B cell (primary cell): ENCODE measurements around the gene WDR62. TPM values are rescaled to one million over a fixed set of nuclear protein-coding genes. Genes with fewer than 3 reads are reported as not detected.

ENCODE experiments used
- ATAC-seq: fragments of 200-7000 bp; cut with Tn5 transposase; one replicate; pipeline ENCODE4 v1.10.0; 2021; ENCODE audit warnings: low read depth, mild to moderate bottlenecking, moderate number of reproducible peaks, moderate library complexity
- CTCF ChIA-PET: fragments of 350-600 bp; sonication (Branson Sonifier 250); formaldehyde crosslinking; loops from one replicate; lab custom pipeline; 2021; ENCODE audit warnings: antibody characterized with exemption, inconsistent platforms; lab: Charles Lee
- POLR2A ChIA-PET: fragments of 350-600 bp; sonication (Branson Sonifier 250); formaldehyde crosslinking; loops from one replicate; lab custom pipeline; 2021; ENCODE audit warnings: antibody characterized with exemption; lab: Charles Lee
- DNase-seq: peaks from one replicate; pipeline ENCODE4 v3.0.0; 2013
- H2AFZ ChIP-seq: 2 replicates; pipeline ENCODE4 v1.6.1; 2012; ENCODE audit warnings: mild to moderate bottlenecking, low read depth, low read length; ENCODE audit not compliant: insufficient read depth, poor library complexity, severe bottlenecking
- H3K27ac ChIP-seq, 2 donors: 1 replicate in 1 of 2; 2 replicates in 1 of 2; pipeline ENCODE4 v1.5.1; 2012 to 2013; ENCODE audit warnings: low read length in 2 of 2, mild to moderate bottlenecking in 2 of 2, moderate library complexity in 1 of 2
- H3K27me3 ChIP-seq, 4 experiments: fragments of 200-600 bp in 1 of 4; sonication (generic) in 1 of 4; replicated peaks in 1 of 4; 1 replicate in 2 of 4; 2 replicates in 2 of 4; pipeline versions ENCODE4 v1.6.1 to v1.7.0; 2013 to 2016; ENCODE audit warnings: low read length in 3 of 4, mild to moderate bottlenecking in 2 of 4, mixed read lengths in 1 of 4, moderate library complexity in 1 of 4; ENCODE audit not compliant: insufficient read depth in 4 of 4, control insufficient read depth in 3 of 4; ENCODE audit errors: control extremely low read depth in 1 of 4
- H3K36me3 ChIP-seq, 2 experiments: replicated peaks in 1 of 2; 1 replicate in 1 of 2; 2 replicates in 1 of 2; pipeline versions ENCODE4 v1.6.1 to v1.7.1; 2013; ENCODE audit warnings: low read length in 1 of 2; ENCODE audit not compliant: insufficient read depth in 2 of 2, control insufficient read depth in 1 of 2; ENCODE audit errors: control extremely low read depth in 1 of 2, extremely low read depth in 1 of 2
- H3K4me1 ChIP-seq, 2 donors: fragments of 200-600 bp in 1 of 2; sonication (generic) in 1 of 2; 1 replicate in 1 of 2; 2 replicates in 1 of 2; pipeline versions ENCODE4 v1.5.1 to v1.6.1; 2013 to 2017; ENCODE audit warnings: low read length in 2 of 2; ENCODE audit not compliant: control insufficient read depth in 2 of 2, insufficient read depth in 2 of 2
- H3K4me2 ChIP-seq: replicated peaks from 2 replicates; pipeline ENCODE3; 2012; ENCODE audit warnings: mild to moderate bottlenecking, low read depth, low read length; ENCODE audit not compliant: poor library complexity, severe bottlenecking
- H3K4me3 ChIP-seq, 5 experiments: fragments of 200-600 bp in 1 of 5; sonication (generic) in 1 of 5; 1 replicate in 3 of 5; 2 replicates in 2 of 5; pipeline versions ENCODE4 v1.5.1 to v1.7.0; 2011 to 2016; ENCODE audit warnings: low read length in 4 of 5, mild to moderate bottlenecking in 4 of 5, low read depth in 2 of 5, control low read depth in 1 of 5, moderate library complexity in 1 of 5; ENCODE audit not compliant: insufficient read depth in 1 of 5; ENCODE audit errors: control extremely low read depth in 1 of 5, extremely low read depth in 1 of 5
- H3K79me2 ChIP-seq: fragments of 200-600 bp; sonication (generic); one replicate; pipeline ENCODE4 v1.6.0; 2016; ENCODE audit warnings: low read length; ENCODE audit not compliant: control insufficient read depth, insufficient read depth
- H3K9ac ChIP-seq: fragments of 200-600 bp; sonication (generic); 2 replicates; pipeline ENCODE4 v1.6.1; 2017; ENCODE audit warnings: mild to moderate bottlenecking, low read length, moderate library complexity
- H3K9me3 ChIP-seq, 3 donors: one replicate each; pipeline versions ENCODE4 v1.6.1 to v1.7.1; 2013; ENCODE audit warnings: low read length in 2 of 3; ENCODE audit not compliant: control insufficient read depth in 2 of 3, insufficient read depth in 1 of 3; ENCODE audit errors: control extremely low read depth in 1 of 3
- H4K20me1 ChIP-seq: 2 replicates; pipeline ENCODE4 v1.6.0; 2012; ENCODE audit warnings: mild to moderate bottlenecking, low read length; ENCODE audit not compliant: insufficient read depth, control insufficient read depth, poor library complexity, severe bottlenecking
- H3K27ac Mint-ChIP-seq: one replicate; pipeline ENCODE4 v1.8.0; 2021; ENCODE audit warnings: mixed read lengths
- H3K27me3 Mint-ChIP-seq: one replicate; pipeline ENCODE4 v1.8.0; 2021; ENCODE audit warnings: mixed read lengths
- H3K4me1 Mint-ChIP-seq: one replicate; pipeline ENCODE4 v1.8.0; 2021; ENCODE audit warnings: mixed read lengths
- H3K4me3 Mint-ChIP-seq: one replicate; pipeline ENCODE4 v1.8.0; 2021; ENCODE audit warnings: mixed read lengths
- H3K9me3 Mint-ChIP-seq: one replicate; pipeline ENCODE4 v1.8.0; 2022; ENCODE audit warnings: mixed read lengths; ENCODE audit not compliant: insufficient read depth
- CTCF ChIP-seq: fragments of 200-600 bp; IDR thresholded peaks from one replicate; pipeline ENCODE4 v1.8.0; 2022; ENCODE audit warnings: antibody characterized with exemption, mild to moderate bottlenecking
- EZH2 ChIP-seq: IDR thresholded peaks from 2 replicates; pipeline ENCODE4 v1.6.1; 2012; ENCODE audit warnings: borderline replicate concordance, low read depth, mild to moderate bottlenecking, moderate library complexity, low read length; ENCODE audit not compliant: insufficient read depth, poor library complexity, severe bottlenecking
- WGBS: methylation state at CpG from one replicate; pipeline ENCODE4 v1.1.5; 2013; ENCODE audit warnings: missing lambda C conversion rate; ENCODE audit not compliant: insufficient coverage; 5-methylcytosine and 5-hydroxymethylcytosine counted together
- intact Hi-C: fragments of 100-400 bp; cut with micrococcal nuclease; formaldehyde crosslinking; loops from one replicate; pipeline ENCODE4 v1.10.0; 2022
- polyA plus RNA-seq: library from polyadenylated mRNA; depleted of rRNA; stranded (reverse); fragments of >200 nt; gene quantifications from 2 replicates; pipeline ENCODE4 v1.2.3, GENCODE V29; 2012
- total RNA-seq, 2 donors: library from RNA; stranded (reverse); fragments of 120-200 nt in 1 of 2; gene quantifications; 1 replicate in 1 of 2; 2 replicates in 1 of 2; pipeline versions ENCODE4 v1.2.3 to v1.2.4, GENCODE V29; 2013 to 2022

Gene WDR62
- total and polyA plus RNA-seq, 2 donors (not counting 1 experiment from before 2014, with no cell fraction given): 1.8 to 1.9 TPM

GRCh38 chr19:36113894-36114720, 59.4 kb downstream of the WDR62 start:
- peaks cover 7% of the 10 kb centered on the region for H4K20me1 ChIP-seq
- peak overlapping the region; percentile 95 for H3K4me3 Mint-ChIP-seq
- H3K9me3 Mint-ChIP-seq: no peaks in the 10 kb centered on the region
- H3K4me3 ChIP-seq: peak overlapping the region; percentile 76 to 91 (median 79)
- no peaks in the 10 kb centered on the region for H3K27me3 Mint-ChIP-seq
- peak overlapping the region; percentile 99 for H3K27ac Mint-ChIP-seq
- no peaks in the 10 kb centered on the region for H3K27me3 ChIP-seq
- no peak for ATAC-seq
- peaks cover 40% of the 10 kb centered on the region for H3K4me1 Mint-ChIP-seq
- POLR2A ChIA-PET: interaction anchor here (0.6 to 3.4 kb wide), 7 partner anchors 14 to 1353 kb away, joined by 3 to 22 read pairs (median 3); partner anchors contain the start of genes CAPNS1, THAP8 and WDR62
- peak overlapping the region; percentile 80 for H3K4me2 ChIP-seq
- WGBS: 17% methylated on average over 47 of the region's 48 CpGs
- peaks cover 0 to 24% of the 10 kb centered on the region in 2 experiments for H3K36me3 ChIP-seq
- peaks cover 45% of the 10 kb centered on the region for H3K79me2 ChIP-seq
- H3K9me3 ChIP-seq: peaks cover 0 to 6% (median 0%) of the 10 kb centered on the region in 3 donors
- TF ChIP-seq EZH2 (no peak), CTCF (no peak)
- peak overlapping the region; percentile 84 for H2AFZ ChIP-seq
- CTCF ChIA-PET: interaction anchor here (1.0 to 5.6 kb wide), 2 partner anchors 13 to 60 kb away, joined by 3 to 42 read pairs; partner anchors contain the start of gene THAP8
- H3K9ac ChIP-seq: peak overlapping the region; percentile 73
- DNase-seq: peak; percentile 29
- peaks cover 16 to 23% of the 10 kb centered on the region in 2 donors for H3K4me1 ChIP-seq
- H3K27ac ChIP-seq: peak overlapping the region; percentile 84 to 90
- intact Hi-C loops: loop anchor here (1.0 to 10.0 kb wide), 2 partner anchors 119 to 469 kb away; partner anchors contain the start of genes COX6B1, ETV2 and SDHAF1
